Panc1 (cell line): ENCODE data around the gene GPR15LG. TPM values are rescaled to one million over a fixed set of nuclear protein-coding genes. Genes with fewer than 3 reads are reported as not detected.

Experiments used
- ATAC-seq: fragments of 200-7000 bp; cut with Tn5 transposase; 2 replicates; pipeline ENCODE4 v1.9.1; 2020; ENCODE audit warnings: mild to moderate bottlenecking, moderate library complexity
- BruUV-seq: library from RNA; stranded (reverse); fragments of 400-500 nt; replicated peaks from 2 replicates; lab custom pipeline; 2021; lab: Mats Ljungman, UMichigan
- CTCF ChIA-PET: fragments of 300-600 bp; sonication (Branson Sonifier 250); formaldehyde crosslinking; loops from one replicate; lab custom pipeline; 2022; ENCODE audit warnings: antibody characterized with exemption; lab: Charles Lee
- POLR2A ChIA-PET: fragments of 300-600 bp; sonication (Branson Sonifier 250); formaldehyde crosslinking; loops from one replicate; lab custom pipeline; 2022; ENCODE audit warnings: antibody characterized with exemption; lab: Charles Lee
- DNase-seq: peaks from one replicate; pipeline ENCODE4 v3.0.0-alpha.2; 2010; ENCODE audit warnings: low read depth, low spot score
- H3K27ac ChIP-seq: 2 replicates; pipeline ENCODE4 v1.5.1; 2011; ENCODE audit warnings: mild to moderate bottlenecking, low read length, inconsistent platforms
- H3K27me3 ChIP-seq: fragments of 200-500 bp; sonication (Bioruptor generic); 2 replicates; pipeline ENCODE4 v1.6.0; 2014; ENCODE audit warnings: low read length, inconsistent platforms; ENCODE audit not compliant: control insufficient read depth, insufficient read depth
- H3K36me3 ChIP-seq: fragments of 200-500 bp; sonication (Bioruptor generic); 2 replicates; pipeline ENCODE4 v1.5.1; 2014; ENCODE audit warnings: inconsistent platforms, mild to moderate bottlenecking, low read length, moderate library complexity; ENCODE audit not compliant: control insufficient read depth, insufficient read depth
- H3K4me1 ChIP-seq: 2 replicates; pipeline ENCODE4 v1.5.1; 2011; ENCODE audit warnings: inconsistent platforms, mild to moderate bottlenecking, low read length, moderate library complexity; ENCODE audit not compliant: control insufficient read depth, insufficient read depth
- H3K4me3 ChIP-seq, 2 experiments: 2 replicates each; pipeline ENCODE4 v1.5.1; 2011 to 2012; ENCODE audit warnings: low read depth in 2 of 2, low read length in 2 of 2, mild to moderate bottlenecking in 2 of 2, inconsistent platforms in 1 of 2, moderate library complexity in 1 of 2
- H3K9me3 ChIP-seq: fragments of 200-500 bp; sonication (Bioruptor generic); 2 replicates; pipeline ENCODE4 v1.5.1; 2014; ENCODE audit warnings: low read depth, mild to moderate bottlenecking, inconsistent platforms, low read length, moderate library complexity; ENCODE audit not compliant: control insufficient read depth, insufficient read depth
- CTCF ChIP-seq: fragments of 450-650 bp; IDR thresholded peaks from 2 replicates; pipeline ENCODE4 v1.5.1; 2017; ENCODE audit warnings: mild to moderate bottlenecking
- POLR2AphosphoS5 ChIP-seq: IDR thresholded peaks from 2 replicates; pipeline ENCODE4 v1.6.1; 2012; ENCODE audit warnings: mild to moderate bottlenecking, low read depth, low read length, moderate library complexity
- SIN3A ChIP-seq: IDR thresholded peaks from 2 replicates; pipeline ENCODE4 v1.6.1; 2012; ENCODE audit warnings: low read depth, mild to moderate bottlenecking, low read length, moderate library complexity, borderline replicate concordance; ENCODE audit not compliant: insufficient read depth
- TCF7L2 ChIP-seq: IDR thresholded peaks from 2 replicates; pipeline ENCODE4 v1.6.1; 2011; ENCODE audit warnings: mild to moderate bottlenecking, low read depth, low read length, inconsistent platforms
- in situ Hi-C: cut with HindIII; loops from 2 replicates; pipeline ENCODE4 v1.10.0; 2016; ENCODE audit warnings: low sequenced_read_pairs, low pct_unique_long_range_greater_than_20kb
- intact Hi-C: fragments of 100-400 bp; cut with micrococcal nuclease; formaldehyde crosslinking; loops from one replicate; pipeline ENCODE4 v1.10.0; 2022; ENCODE audit not compliant: unreplicated experiment
- total RNA-seq: library from RNA; stranded (reverse); gene quantifications from one replicate; pipeline ENCODE4 v1.2.1, GENCODE V29; 2021; ENCODE audit not compliant: unreplicated experiment
- TF ChIP-seq, protein P1 (sequence below), 2 experiments: IDR thresholded peaks; 2 replicates each; pipeline ENCODE4 v1.6.1; 2011 to 2012; ENCODE audit warnings: low read depth in 2 of 2, control low read depth in 1 of 2, low read length in 1 of 2, mild to moderate bottlenecking in 1 of 2, moderate library complexity in 1 of 2; ENCODE audit not compliant: insufficient read depth in 1 of 2

The GPR15LG gene
- total RNA-seq, 1 experiment from 2014 or later = 0.41 TPM

DNA sequence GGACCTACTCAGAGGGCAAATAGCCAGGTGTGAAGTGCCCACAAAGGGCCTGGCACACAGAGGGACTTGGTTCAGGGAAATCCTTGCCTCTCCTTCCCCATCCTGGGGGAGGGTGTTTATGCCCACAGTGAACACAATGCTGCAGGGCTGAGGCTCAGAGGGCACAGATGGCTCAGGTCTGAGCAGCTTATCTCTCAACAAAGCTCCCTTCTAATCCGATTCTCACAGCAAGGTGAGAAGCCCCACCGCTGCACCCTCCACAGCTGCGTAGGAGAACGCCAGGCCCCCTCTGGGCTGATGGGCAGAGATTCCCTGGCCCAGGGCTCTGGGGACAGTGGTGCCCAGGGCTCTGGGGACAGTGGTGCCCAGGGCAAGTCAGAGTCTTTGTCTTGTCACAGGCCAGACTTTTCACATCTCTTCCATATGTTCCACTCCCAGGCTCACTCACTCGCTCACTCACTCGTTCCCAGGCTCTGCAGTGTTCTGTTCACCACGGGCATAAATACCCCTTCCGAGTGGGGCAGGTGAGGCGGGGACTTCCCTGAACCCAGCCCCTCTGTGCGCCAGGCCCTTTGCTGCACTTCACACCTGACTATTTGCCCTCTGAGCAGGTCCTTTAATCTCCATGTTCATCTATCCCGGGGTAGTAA lies 12.1 kb downstream of the GPR15LG start:
- POLR2A ChIA-PET = no interaction called here
- H3K9me3 ChIP-seq = no peaks in the 10 kb centered on the region
- in situ Hi-C loops (no loop called here), intact Hi-C loops (no loop called here)
- BruUV-seq = no TSS peak
- H3K4me3 ChIP-seq = no peak overlapping the region
- ATAC-seq = no peak
- DNase-seq = no peak
- TF ChIP-seq, protein P1, sequence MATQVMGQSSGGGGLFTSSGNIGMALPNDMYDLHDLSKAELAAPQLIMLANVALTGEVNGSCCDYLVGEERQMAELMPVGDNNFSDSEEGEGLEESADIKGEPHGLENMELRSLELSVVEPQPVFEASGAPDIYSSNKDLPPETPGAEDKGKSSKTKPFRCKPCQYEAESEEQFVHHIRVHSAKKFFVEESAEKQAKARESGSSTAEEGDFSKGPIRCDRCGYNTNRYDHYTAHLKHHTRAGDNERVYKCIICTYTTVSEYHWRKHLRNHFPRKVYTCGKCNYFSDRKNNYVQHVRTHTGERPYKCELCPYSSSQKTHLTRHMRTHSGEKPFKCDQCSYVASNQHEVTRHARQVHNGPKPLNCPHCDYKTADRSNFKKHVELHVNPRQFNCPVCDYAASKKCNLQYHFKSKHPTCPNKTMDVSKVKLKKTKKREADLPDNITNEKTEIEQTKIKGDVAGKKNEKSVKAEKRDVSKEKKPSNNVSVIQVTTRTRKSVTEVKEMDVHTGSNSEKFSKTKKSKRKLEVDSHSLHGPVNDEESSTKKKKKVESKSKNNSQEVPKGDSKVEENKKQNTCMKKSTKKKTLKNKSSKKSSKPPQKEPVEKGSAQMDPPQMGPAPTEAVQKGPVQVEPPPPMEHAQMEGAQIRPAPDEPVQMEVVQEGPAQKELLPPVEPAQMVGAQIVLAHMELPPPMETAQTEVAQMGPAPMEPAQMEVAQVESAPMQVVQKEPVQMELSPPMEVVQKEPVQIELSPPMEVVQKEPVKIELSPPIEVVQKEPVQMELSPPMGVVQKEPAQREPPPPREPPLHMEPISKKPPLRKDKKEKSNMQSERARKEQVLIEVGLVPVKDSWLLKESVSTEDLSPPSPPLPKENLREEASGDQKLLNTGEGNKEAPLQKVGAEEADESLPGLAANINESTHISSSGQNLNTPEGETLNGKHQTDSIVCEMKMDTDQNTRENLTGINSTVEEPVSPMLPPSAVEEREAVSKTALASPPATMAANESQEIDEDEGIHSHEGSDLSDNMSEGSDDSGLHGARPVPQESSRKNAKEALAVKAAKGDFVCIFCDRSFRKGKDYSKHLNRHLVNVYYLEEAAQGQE (IDR thresholded peaks at IDR 0.05; ENCODE audit: insufficient read depth in 1 of 2, low read depth in 2 of 2, low read length in 1 of 2) = no peak
- TF ChIP-seq CTCF (no peak), SIN3A (no peak), POLR2AphosphoS5 (no peak), TCF7L2 (no peak)
- no peak overlapping the region for H3K27ac ChIP-seq
- no peaks in the 10 kb centered on the region for H3K36me3 ChIP-seq
- CTCF ChIA-PET = no interaction called here
- peaks cover 3% of the 10 kb centered on the region; the same call in 1 of the 2 replicates for H3K27me3 ChIP-seq
- H3K4me1 ChIP-seq = no peaks in the 10 kb centered on the region

DNA sequence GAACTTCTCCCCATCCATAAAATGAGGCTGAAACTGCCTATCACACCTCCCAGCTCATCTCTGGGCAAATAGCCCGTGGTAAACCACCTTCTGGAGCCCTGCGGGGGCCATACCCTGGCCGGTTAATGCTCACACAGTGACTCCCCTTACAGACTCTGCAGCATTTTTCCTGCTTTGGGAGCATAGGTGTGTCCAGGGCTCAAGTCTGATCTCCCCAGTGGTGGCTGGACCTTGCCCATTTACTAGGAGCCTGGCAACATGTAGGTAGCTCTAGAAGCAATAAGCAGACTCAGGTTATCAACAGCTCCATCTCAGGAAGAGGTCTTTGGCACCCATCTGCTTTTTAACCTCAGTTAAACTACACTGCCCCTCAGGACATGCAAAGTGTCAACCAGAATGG lies 15.2 kb downstream of the GPR15LG start:
- in situ Hi-C loops = no loop called here
- no peak for DNase-seq
- Histone ChIP-seq H3K27me3 (peaks cover 12% of the 10 kb centered on the region; the same call in 1 of the 2 replicates), H3K4me1 (no peaks in the 10 kb centered on the region), H3K27ac (no peak overlapping the region), H3K36me3 (no peaks in the 10 kb centered on the region), H3K9me3 (no peaks in the 10 kb centered on the region), H3K4me3 (no peak overlapping the region)
- ATAC-seq = no peak
- POLR2A ChIA-PET = no interaction called here
- TF ChIP-seq, protein P1 (IDR thresholded peaks at IDR 0.05; ENCODE audit: insufficient read depth in 1 of 2, low read depth in 2 of 2, low read length in 1 of 2) = no peak
- no peak for TF ChIP-seq POLR2AphosphoS5
- TF ChIP-seq CTCF = no peak
- no peak for TF ChIP-seq SIN3A
- TF ChIP-seq TCF7L2 = no peak
- BruUV-seq = no TSS peak
- CTCF ChIA-PET = no interaction called here
- intact Hi-C loops = no loop called here
